Thoracic aorta endothelial cell (primary cell): ENCODE results near the gene PARP2. TPM values are rescaled to one million over a fixed set of nuclear protein-coding genes. Genes with fewer than 3 reads are reported as not detected.

Experiments
- small RNA-seq: library from RNA; depleted of rRNA; stranded (forward); fragments of <200 nt; gene quantifications from one replicate; pipeline ENCODE3, GENCODE V24; 2012
- total RNA-seq: library from RNA; depleted of rRNA; stranded (reverse); fragments of >200 nt; gene quantifications from 2 replicates; pipeline ENCODE4 v1.2.3, GENCODE V29; 2012

Gene PARP2
- total RNA-seq = 21.3 and 22.3 TPM in 2 replicates

DNA sequence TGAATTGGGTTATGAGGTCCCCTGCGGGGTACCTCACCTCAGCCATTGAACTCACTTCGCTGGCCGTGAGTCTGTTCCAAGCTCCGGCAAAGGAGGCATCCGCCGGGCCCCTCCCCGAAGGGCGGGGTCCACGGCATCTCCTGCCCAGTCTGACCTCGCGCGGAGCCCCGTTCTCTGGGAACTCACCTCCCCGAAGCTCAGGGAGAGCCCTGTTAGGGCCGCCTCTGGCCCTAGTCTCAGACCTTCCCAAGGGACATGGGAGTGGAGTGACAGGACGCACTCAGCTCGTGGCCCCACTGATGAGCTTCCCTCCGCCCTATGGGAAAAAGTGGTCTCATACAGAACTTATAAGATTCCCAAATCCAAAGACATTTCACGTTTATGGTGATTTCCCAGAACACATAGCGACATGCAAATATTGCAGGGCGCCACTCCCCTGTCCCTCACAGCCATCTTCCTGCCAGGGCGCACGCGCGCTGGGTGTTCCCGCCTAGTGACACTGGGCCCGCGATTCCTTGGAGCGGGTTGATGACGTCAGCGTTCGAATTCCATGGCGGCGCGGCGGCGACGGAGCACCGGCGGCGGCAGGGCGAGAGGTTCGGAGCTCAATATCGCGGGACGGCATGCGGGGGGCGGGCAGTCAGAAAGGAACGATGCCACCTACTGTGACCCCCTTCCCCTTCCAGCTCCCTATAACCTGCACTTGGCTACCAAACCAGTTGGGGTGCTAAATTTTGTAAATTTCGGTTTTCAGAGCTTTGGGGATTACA is at the start of gene PARP2:
Gene PARP2, plus strand, starts transcription at position 544 of the 770 bp plus-strand sequence. Its CDS starts 7 bp downstream, at position 551.

GRCh38 chr14:20305265-20306078 is 38.0 kb upstream of the PARP2 start, which contains the start of gene TTC5:
Gene TTC5, minus strand, starts transcription at chr14:20305951. Its CDS starts 14 bp downstream, at chr14:20305937.

GRCh38 chr14:20332788-20333493 is 10.5 kb upstream of the PARP2 start, which contains the start of gene CCNB1IP1:
Gene CCNB1IP1, minus strand, starts transcription at chr14:20333279. Its CDS starts 16,756 bp downstream, at chr14:20316523.

Small RNAs within 50 kb of the gene (small RNA-seq; reads per million reads assigned to genes)
- 3.7 reads per million, percentile 71 among the genes with 10 or more reads in this experiment for gene SNORA79B
- gene SNORD126 = 192 reads per million, percentile 99 among the genes with 10 or more reads in this experiment

Other genes starting within 250 kb of the PARP2 start
- not detected in 2 replicates for gene OR4K17, start 232.9 kb upstream of the PARP2 start, total RNA-seq
- gene OR4N5, start 204.8 kb upstream of the PARP2 start, total RNA-seq = not detected in 2 replicates
- gene OR11G2, start 152.7 kb upstream of the PARP2 start, total RNA-seq = not detected in 2 replicates
- not detected in 2 replicates for gene OR11H6, start 119.9 kb upstream of the PARP2 start, total RNA-seq
- gene OR11H7, start 114.7 kb upstream of the PARP2 start, total RNA-seq = not detected in 2 replicates
- gene OR11H4, start 104.3 kb upstream of the PARP2 start, total RNA-seq = not detected in 2 replicates
- 17.7 and 28.3 TPM in 2 replicates for gene TTC5, start 37.7 kb upstream of the PARP2 start, total RNA-seq
- 35.2 and 41.4 TPM in 2 replicates for gene CCNB1IP1, start 10.4 kb upstream of the PARP2 start, total RNA-seq
- 26.5 and 34.8 TPM in 2 replicates for gene TEP1, start 69.9 kb downstream of the PARP2 start, total RNA-seq
- gene KLHL33, start 92.5 kb downstream of the PARP2 start, total RNA-seq = not detected in 2 replicates
- gene OSGEP, start 111.2 kb downstream of the PARP2 start, total RNA-seq = 39.1 and 46.2 TPM in 2 replicates
- 83.8 and 85.9 TPM in 2 replicates for gene APEX1, start 111.6 kb downstream of the PARP2 start, total RNA-seq
- 17.2 and 18.4 TPM in 2 replicates for gene PIP4P1, start 117.8 kb downstream of the PARP2 start, total RNA-seq
- 298 and 424 TPM in 2 replicates for gene PNP, start 125.8 kb downstream of the PARP2 start, total RNA-seq
- gene RNASE10, start 161.9 kb downstream of the PARP2 start, total RNA-seq = not detected in 2 replicates
- not detected in 2 replicates for gene RNASE9, start 217.4 kb downstream of the PARP2 start, total RNA-seq
- gene RNASE11, start 244.4 kb downstream of the PARP2 start, total RNA-seq = not detected in 2 replicates
- not detected in 2 replicates for gene RNASE12, start 247.7 kb downstream of the PARP2 start, total RNA-seq